ENCODE results near the gene RPS19BP1. TPM values are rescaled to one million over a fixed set of nuclear protein-coding genes. Genes with fewer than 3 reads are reported as not detected.

Gene RPS19BP1
- total RNA-seq, 1 donor from 2014 or later: 67.7 TPM

DNA sequence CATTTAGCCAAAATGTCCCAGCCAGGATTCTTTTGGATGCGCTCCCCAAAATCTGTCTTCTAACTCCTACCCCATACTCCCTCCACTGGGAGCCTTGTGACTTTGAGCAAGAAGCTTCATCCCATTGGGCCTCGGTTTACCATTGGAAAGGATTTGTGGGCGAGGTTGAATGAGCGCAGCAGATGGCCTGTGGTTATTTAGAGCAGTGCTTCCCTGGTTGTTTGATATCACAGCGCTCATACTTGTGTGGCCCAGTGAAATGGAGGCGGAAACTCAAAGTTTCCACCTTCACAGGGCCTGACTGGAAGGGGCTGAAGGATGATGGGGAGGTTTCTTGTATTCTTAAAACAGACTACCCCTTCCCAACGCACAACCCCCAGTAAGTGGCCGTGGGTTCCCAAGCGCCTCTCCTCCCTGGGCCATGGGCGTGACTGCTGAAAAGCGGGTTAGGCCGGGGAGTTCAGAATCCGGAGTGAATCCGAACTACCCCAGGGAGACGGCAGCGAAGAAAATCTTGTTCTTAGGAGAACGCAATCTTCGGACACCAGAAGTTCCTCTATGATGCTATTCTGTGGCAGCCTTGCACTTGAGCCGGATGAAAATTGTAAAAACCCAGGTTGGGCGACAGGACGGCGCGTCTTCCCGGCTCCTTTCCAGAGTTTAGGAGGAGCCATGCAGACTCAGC, 13.4 kb downstream of the RPS19BP1 start:
- TF ChIP-seq, protein P1, sequence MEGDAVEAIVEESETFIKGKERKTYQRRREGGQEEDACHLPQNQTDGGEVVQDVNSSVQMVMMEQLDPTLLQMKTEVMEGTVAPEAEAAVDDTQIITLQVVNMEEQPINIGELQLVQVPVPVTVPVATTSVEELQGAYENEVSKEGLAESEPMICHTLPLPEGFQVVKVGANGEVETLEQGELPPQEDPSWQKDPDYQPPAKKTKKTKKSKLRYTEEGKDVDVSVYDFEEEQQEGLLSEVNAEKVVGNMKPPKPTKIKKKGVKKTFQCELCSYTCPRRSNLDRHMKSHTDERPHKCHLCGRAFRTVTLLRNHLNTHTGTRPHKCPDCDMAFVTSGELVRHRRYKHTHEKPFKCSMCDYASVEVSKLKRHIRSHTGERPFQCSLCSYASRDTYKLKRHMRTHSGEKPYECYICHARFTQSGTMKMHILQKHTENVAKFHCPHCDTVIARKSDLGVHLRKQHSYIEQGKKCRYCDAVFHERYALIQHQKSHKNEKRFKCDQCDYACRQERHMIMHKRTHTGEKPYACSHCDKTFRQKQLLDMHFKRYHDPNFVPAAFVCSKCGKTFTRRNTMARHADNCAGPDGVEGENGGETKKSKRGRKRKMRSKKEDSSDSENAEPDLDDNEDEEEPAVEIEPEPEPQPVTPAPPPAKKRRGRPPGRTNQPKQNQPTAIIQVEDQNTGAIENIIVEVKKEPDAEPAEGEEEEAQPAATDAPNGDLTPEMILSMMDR (IDR thresholded peaks at IDR 0.05): no peak
- Mint-ChIP-seq H3K27me3 (peaks cover 2% of the 10 kb centered on the region), H3K36me3 (ENCODE audit: low read depth) (peaks cover 66% of the 10 kb centered on the region), H3K4me1 (peaks cover 55% of the 10 kb centered on the region), H3K9me3 (no peaks in the 10 kb centered on the region), H3K27ac (peak overlapping the region; percentile 98), H3K4me3 (peak overlapping the region; percentile 91)
- ChIA-PET POLR2A (interaction anchor here (0.6 to 3.6 kb wide), 47 partner anchors 9 to 1862 kb away, joined by 3 to 111 read pairs (median 6); partner anchors contain the start of genes C22orf23, CBX7, GTPBP1 and MIEF1), CTCF (interaction anchor here (1.0 to 3.5 kb wide), 8 partner anchors 10 to 525 kb away, joined by 3 to 23 read pairs (median 6); partner anchors contain the start of genes MIEF1 and TAB1)
- intact Hi-C loops (cut with micrococcal nuclease): loop anchor here (1.0 kb wide), 1 partner anchor 168 kb away; no protein-coding TSS in a partner anchor
- ATAC-seq (ENCODE audit: low read depth) (no peak), DNase-seq (no peak)

DNA sequence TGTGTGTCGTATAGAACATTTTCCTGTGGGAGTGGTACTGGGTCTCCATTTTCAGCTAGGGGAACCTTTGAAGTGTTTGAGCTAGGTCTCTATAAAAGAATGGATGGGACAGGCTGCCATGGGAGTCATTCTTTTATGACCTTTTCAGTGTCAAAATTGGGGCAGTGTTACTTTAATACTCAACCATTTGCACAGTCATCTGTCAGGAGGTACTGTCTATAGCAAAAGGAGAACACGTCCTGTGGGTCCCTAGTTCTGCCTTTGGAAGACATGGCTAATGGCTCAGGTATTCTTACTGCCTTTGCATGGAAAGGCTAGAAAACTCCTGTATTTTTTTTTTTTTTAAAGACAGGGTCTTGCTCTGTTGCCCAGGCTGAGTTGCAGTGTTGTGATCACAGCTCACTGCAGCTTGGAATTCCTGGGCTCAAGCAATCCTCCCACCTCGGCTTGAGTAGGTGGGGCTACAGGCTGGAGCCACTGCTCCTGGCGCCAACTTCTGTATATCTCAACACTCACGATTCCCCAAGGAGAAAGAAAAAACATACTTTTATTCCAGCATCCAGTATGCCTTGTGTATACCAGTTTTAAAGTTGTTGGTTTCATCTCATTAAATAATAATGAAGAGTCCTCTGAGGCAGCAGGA, 14.3 kb downstream of the RPS19BP1 start:
- peaks cover 50% of the 10 kb centered on the region for H3K4me1 Mint-ChIP-seq
- ATAC-seq (ENCODE audit: low read depth) (no peak), DNase-seq (no peak)
- H3K27ac Mint-ChIP-seq: peak overlapping the region; percentile 98
- intact Hi-C loops (cut with micrococcal nuclease): no loop called here
- TF ChIP-seq, protein P1 (IDR thresholded peaks at IDR 0.05): no peak
- ChIA-PET POLR2A (interaction anchor here (0.9 to 3.6 kb wide), 6 partner anchors 10 to 369 kb away, joined by 3 to 20 read pairs (median 4); partner anchors contain the start of gene MIEF1), CTCF (interaction anchor here (1.1 to 4.9 kb wide), 6 partner anchors 11 to 506 kb away, joined by 3 to 33 read pairs (median 4); partner anchors contain the start of gene TAB1)
- H3K36me3 Mint-ChIP-seq (ENCODE audit: low read depth): peaks cover 68% of the 10 kb centered on the region
- peaks cover 2% of the 10 kb centered on the region for H3K27me3 Mint-ChIP-seq
- H3K4me3 Mint-ChIP-seq: peak overlapping the region; percentile 91
- H3K9me3 Mint-ChIP-seq: no peaks in the 10 kb centered on the region

DNA sequence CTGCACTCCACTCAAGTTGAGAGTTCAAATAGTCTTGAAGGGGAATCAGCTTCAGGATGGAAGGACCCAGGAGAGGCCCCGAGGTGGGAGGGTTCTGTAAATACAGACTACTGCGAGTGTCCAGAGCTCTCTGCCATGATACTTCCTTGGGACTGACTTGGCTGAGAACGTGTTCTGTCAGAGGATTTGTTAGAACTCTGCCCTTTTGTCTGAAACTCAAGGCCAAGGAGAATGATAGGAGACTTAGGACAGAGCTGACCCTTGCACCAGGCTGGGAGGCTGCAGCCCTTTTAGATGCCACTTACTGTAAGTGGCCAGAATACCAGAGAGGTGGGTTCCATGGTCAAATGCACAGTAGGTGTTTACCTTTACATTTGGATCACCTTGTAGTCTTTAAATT, 15.1 kb downstream of the RPS19BP1 start:
- intact Hi-C loops (cut with micrococcal nuclease): no loop called here

DNA sequence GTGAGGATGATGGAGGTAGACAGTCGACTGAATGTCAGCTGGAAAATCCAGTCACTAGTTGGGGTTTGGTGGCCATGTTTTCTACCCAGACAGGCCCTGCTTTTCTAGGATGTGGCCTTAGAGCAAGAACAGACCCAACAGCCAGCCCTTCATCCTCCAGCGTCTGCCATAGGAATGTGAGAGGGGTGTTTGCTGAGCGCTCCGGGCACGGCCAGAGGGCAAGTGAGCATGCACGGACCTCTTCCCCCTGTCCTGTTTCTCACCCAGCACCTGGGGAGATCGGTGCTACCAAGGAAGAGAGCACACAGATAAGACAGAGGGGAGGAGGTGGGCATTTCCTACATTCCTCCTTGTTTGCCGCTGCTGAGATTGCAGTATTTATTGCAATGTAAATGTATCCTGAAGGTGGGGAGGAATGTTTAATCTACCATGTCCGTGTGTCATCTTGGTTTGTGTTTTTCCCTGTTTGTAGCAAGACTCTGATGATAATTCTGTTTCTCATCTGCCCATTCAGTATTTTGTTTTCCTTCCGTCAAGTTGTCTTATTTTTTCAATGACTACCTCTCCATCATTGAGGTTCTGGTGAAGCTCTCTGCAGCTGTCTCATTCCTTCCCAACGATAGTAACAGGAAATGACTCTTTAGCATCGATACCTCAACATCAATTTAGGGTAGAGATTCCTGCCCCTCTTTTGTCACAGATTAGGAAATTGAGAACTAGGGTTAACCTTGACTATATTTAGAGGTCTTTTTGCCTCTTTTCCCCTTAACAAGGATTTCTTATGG, 17.1 kb downstream of the RPS19BP1 start:
- intact Hi-C loops (cut with micrococcal nuclease): loop anchor here (2.0 kb wide), 1 partner anchor 23 kb away; no protein-coding TSS in a partner anchor
- ChIA-PET POLR2A (interaction anchor here (0.7 to 3.6 kb wide), 8 partner anchors 12 to 722 kb away, joined by 3 to 20 read pairs (median 4); partner anchors contain the start of genes MIEF1, RPL3 and TAB1), CTCF (interaction anchor here (0.9 to 4.9 kb wide), 22 partner anchors 10 to 521 kb away, joined by 3 to 33 read pairs (median 4); partner anchors contain the start of genes MIEF1, RPL3 and TAB1)
- Mint-ChIP-seq H3K4me3 (no peak overlapping the region), H3K27me3 (peaks cover 2% of the 10 kb centered on the region), H3K36me3 (ENCODE audit: low read depth) (peaks cover 70% of the 10 kb centered on the region), H3K4me1 (peaks cover 28% of the 10 kb centered on the region), H3K9me3 (no peaks in the 10 kb centered on the region), H3K27ac (peak overlapping the region; percentile 13)
- DNase-seq (no peak), ATAC-seq (ENCODE audit: low read depth) (no peak)
- TF ChIP-seq, protein P1 (IDR thresholded peaks at IDR 0.05): no peak

More for the DNA sequence above, 15.1 kb downstream of the RPS19BP1 start:
- ATAC-seq (ENCODE audit: low read depth): no peak
- DNase-seq: no peak
- Mint-ChIP-seq H3K27ac (no peak overlapping the region), H3K9me3 (no peaks in the 10 kb centered on the region), H3K27me3 (peaks cover 2% of the 10 kb centered on the region), H3K4me3 (no peak overlapping the region), H3K36me3 (ENCODE audit: low read depth) (peaks cover 68% of the 10 kb centered on the region), H3K4me1 (peaks cover 42% of the 10 kb centered on the region)
- ChIA-PET CTCF (interaction anchor here (1.1 to 4.9 kb wide), 7 partner anchors 11 to 507 kb away, joined by 3 to 33 read pairs (median 5); partner anchors contain the start of gene TAB1), POLR2A (interaction anchor here (0.6 to 3.6 kb wide), 9 partner anchors 9 to 368 kb away, joined by 3 to 20 read pairs (median 4); partner anchors contain the start of genes MIEF1, RPL3 and TAB1)
- TF ChIP-seq, protein P1 (IDR thresholded peaks at IDR 0.05): no peak

Data from activated B cell treated with CpG ODN at 0.5 μM for 24 hours (primary cell).